SJCRH30 (cell line): ENCODE measurements around the gene TAS2R60. TPM values are rescaled to one million over a fixed set of nuclear protein-coding genes. Genes with fewer than 3 reads are reported as not detected.
"Not testable (repeated sequence)": the region's sequence is repeated elsewhere in the genome, so short reads cannot be mapped to it uniquely, and the experiment has no call there.

ENCODE experiments used
- DNase-seq, 2 experiments: peaks; one replicate each; pipeline ENCODE4 v3.0.0-alpha.2; 2015 to 2020
- H3K27ac ChIP-seq: fragments of 250-450 bp; sonication (Bioruptor Pico); 2 replicates; pipeline ENCODE4 v1.5.1; 2020; ENCODE audit warnings: mild to moderate bottlenecking, moderate library complexity
- H3K27me3 ChIP-seq: fragments of 250-450 bp; sonication (Bioruptor Pico); 2 replicates; pipeline ENCODE4 v1.5.1; 2020; ENCODE audit warnings: mild to moderate bottlenecking, moderate library complexity
- H3K36me3 ChIP-seq: fragments of 250-450 bp; sonication (Bioruptor Pico); 2 replicates; pipeline ENCODE4 v1.5.1; 2020; ENCODE audit warnings: mild to moderate bottlenecking, moderate library complexity
- H3K4me1 ChIP-seq: fragments of 250-450 bp; sonication (Bioruptor Pico); 2 replicates; pipeline ENCODE4 v1.5.1; 2020; ENCODE audit warnings: mild to moderate bottlenecking, moderate library complexity
- H3K4me3 ChIP-seq: fragments of 250-450 bp; sonication (Bioruptor Pico); 2 replicates; pipeline ENCODE4 v1.5.1; 2020; ENCODE audit warnings: mild to moderate bottlenecking, moderate library complexity
- H3K9me3 ChIP-seq: fragments of 250-450 bp; sonication (Bioruptor Pico); replicated peaks from 2 replicates; pipeline ENCODE4 v1.5.1; 2020; ENCODE audit warnings: mild to moderate bottlenecking, moderate library complexity
- total RNA-seq: library from RNA; depleted of rRNA; stranded (reverse); fragments of >200 nt; shearing (Covaris generic); gene quantifications from 2 replicates; pipeline ENCODE4 v1.2.3, GENCODE V29; 2014

Gene TAS2R60
- total RNA-seq, 1 experiment from 2014 or later: not detected

DNA sequence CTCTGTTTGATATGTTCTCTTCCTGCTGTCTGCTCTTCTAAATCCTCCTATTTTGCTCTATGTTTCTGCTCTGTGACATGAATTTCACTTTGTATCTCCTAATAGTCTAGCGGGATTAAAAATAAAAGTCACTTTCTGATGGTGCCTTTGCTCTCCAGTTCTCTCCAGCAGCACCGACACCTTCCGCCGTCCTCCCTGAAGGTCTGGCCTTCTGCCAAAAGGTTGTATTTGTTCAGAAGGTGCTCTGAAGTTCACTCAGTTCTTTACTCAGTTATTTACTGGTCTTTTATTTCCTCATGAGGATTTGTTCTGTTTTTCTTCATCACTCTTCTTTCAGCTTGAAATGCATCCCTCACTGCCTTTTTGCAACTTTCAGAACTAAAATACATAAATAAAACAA, 23.4 kb upstream of the TAS2R60 start:
- H3K4me3 ChIP-seq: no peak overlapping the region
- H3K27ac ChIP-seq: no peak overlapping the region
- H3K9me3 ChIP-seq: no peaks in the 10 kb centered on the region; the same call in 1 of the 2 replicates
- H3K4me1 ChIP-seq: peaks cover 2% of the 10 kb centered on the region; the same call in 1 of the 2 replicates
- H3K36me3 ChIP-seq: no peaks in the 10 kb centered on the region
- 0 out of 2 replicates have a peak, but pooled peaks cover 8% of the 10 kb centered on the region for H3K27me3 ChIP-seq
- no peak for DNase-seq

DNA sequence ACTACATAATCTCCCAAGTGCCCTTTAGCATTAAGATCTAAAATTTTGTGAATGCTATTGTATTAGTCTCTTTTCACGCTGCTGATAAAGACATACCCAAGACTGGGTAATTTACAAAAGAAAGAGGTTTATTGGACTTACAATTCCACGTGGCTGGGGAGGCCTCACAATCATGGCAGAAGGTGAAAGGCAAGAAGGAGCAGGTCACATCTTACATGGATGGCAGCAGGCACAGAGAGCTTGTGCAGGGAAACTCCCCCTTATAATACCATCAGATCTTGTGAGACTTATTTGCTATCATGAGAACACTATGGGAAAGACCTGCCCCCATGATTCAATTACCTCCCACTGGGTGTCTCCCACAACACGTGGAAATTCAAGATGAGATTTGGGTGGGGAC, 22.6 kb upstream of the TAS2R60 start:
- H3K27me3 ChIP-seq, H3K36me3 ChIP-seq, H3K4me1 ChIP-seq, H3K4me3 ChIP-seq, DNase-seq, H3K27ac ChIP-seq, H3K9me3 ChIP-seq: not testable (repeated sequence)

DNA sequence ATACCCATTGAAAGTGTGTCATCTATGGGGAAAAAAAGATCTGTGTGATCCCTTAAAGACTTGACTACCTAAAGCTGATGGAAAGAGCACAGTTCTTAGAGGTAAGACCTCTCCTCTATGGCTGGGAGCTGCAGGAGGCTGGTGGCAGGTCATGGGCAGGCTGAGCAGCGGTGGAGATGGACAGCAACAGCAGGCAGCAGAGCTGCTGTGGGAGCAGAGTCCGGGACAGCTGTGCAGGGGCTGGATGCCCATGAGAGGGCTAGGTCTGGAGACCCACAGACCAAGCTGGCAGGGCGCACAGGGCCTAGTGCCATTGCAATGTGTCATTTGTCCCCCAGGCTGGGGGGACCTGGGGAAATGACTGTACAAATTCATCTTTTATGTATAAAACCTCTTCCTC, 21.2 kb upstream of the TAS2R60 start:
- Histone ChIP-seq H3K27me3 (no peaks in the 10 kb centered on the region), H3K27ac (no peak overlapping the region), H3K4me1 (peaks cover 2% of the 10 kb centered on the region; the same call in 1 of the 2 replicates), H3K9me3 (no peaks in the 10 kb centered on the region; the same call in 1 of the 2 replicates), H3K36me3 (no peaks in the 10 kb centered on the region), H3K4me3 (no peak overlapping the region)
- DNase-seq: peak; percentile 80 to 85

GRCh38 chr7:143424476-143424875, 18.8 kb upstream of the TAS2R60 start:
- not testable (repeated sequence) for H3K27ac ChIP-seq, H3K4me3 ChIP-seq, H3K4me1 ChIP-seq, DNase-seq, H3K9me3 ChIP-seq, H3K27me3 ChIP-seq, H3K36me3 ChIP-seq

- Histone ChIP-seq H3K27ac (no peak overlapping the region), H3K27me3 (no peaks in the 10 kb centered on the region), H3K36me3 (no peaks in the 10 kb centered on the region), H3K9me3 (no peaks in the 10 kb centered on the region), H3K4me1 (peaks cover 2% of the 10 kb centered on the region; the same call in 1 of the 2 replicates), H3K4me3 (no peak overlapping the region)
- no peak for DNase-seq
Observed at GRCh38 chr7:143426479-143427142, 16.6 kb upstream of the TAS2R60 start.

DNA sequence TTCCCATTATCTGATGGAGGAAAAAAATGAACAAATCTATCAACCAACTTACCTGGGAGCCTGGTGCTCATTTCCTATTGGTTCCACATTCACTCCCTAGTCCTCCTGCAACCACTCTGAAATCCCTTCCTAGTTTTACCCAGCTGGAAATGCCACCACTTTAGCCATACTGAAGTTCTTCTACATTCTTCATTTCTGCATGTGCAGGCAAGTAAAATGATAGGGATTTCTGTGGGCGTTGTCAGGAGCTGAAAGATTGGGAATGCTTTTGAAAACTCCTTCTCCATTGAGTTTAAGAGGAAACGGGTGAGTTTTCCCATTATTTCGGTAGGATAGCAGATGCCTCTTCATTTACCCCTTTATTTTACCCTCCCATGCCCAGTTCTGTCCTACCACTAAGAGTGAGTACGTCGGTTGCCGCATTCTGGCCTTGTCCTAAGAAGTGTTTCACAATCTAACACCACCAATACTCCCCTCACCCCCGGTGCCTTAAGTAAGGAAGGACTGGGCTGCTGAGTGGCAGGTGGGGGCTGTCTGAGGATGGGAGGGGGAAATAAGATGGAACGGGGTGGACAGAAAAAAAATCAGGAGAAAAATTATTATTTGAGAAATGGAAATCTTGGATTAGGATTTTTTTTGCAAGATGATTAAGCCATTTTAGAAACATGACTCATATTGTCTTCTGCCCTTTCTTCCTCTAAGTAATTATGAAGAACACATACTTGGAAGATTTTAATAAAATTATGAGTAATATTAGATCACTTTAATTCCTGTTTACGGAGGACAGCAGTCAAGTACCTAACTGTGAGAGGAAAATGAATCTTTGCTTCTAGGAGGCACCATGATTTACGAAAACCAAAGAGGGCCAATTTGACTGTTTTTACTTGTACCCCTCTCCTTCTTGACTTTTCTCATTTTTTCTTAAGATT, 13.2 kb upstream of the TAS2R60 start:
- no peak for DNase-seq

DNA sequence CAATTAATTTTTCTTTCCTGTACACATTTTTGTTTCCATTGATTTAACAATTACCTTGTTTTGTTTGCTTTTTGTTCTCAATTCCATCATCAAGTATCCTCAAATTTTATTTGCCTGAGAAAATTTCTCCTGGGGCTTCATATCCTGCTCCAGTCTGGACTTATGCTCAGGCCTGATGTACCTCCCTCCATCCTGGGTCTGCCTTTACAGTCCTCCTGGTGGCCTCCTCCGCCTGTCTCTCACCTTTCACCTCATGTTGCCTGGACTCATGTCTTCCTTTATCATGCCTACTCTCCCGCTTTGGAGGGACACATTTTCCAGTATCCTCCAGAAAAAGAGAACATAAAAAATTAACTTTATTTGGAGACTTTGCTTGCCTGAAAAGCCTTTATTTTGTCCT, 12.1 kb upstream of the TAS2R60 start:
- H3K36me3 ChIP-seq: no peaks in the 10 kb centered on the region
- H3K9me3 ChIP-seq: no peaks in the 10 kb centered on the region
- H3K27ac ChIP-seq: no peak overlapping the region
- no peak for DNase-seq
- no peaks in the 10 kb centered on the region for H3K4me1 ChIP-seq
- H3K4me3 ChIP-seq: no peak overlapping the region
- no peaks in the 10 kb centered on the region; the same call in 1 of the 2 replicates for H3K27me3 ChIP-seq

More for the DNA sequence above, 13.2 kb upstream of the TAS2R60 start:
- H3K4me3 ChIP-seq: no peak overlapping the region
- H3K4me1 ChIP-seq: no peaks in the 10 kb centered on the region
- no peaks in the 10 kb centered on the region for H3K9me3 ChIP-seq
- H3K27me3 ChIP-seq: no peaks in the 10 kb centered on the region; the same call in 1 of the 2 replicates
- no peaks in the 10 kb centered on the region for H3K36me3 ChIP-seq
- no peak overlapping the region for H3K27ac ChIP-seq

DNA sequence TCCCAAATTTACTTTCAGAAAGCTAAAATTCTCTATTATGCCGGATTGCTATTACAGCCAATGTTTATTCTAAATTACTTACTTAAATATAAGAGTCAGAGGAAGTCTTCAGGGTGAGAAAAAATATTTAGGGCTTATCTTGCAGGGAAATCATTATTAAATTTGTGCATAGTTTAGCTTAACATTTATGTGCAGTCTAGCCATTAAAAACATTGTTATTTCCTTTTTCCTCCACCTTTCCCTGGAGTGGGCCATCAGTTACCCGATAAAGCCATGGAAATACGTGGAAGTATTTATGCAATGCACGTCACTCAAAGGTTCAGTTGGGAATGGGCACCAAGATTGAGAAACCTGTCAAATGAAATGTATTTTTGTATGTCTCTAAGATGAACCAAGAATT, 9.5 kb upstream of the TAS2R60 start:
- H3K4me1 ChIP-seq: no peaks in the 10 kb centered on the region
- H3K36me3 ChIP-seq: no peaks in the 10 kb centered on the region
- no peaks in the 10 kb centered on the region; the same call in 1 of the 2 replicates for H3K27me3 ChIP-seq
- H3K9me3 ChIP-seq: no peaks in the 10 kb centered on the region
- no peak for DNase-seq
- no peak overlapping the region for H3K4me3 ChIP-seq
- H3K27ac ChIP-seq: no peak overlapping the region

- H3K27ac ChIP-seq: no peak overlapping the region
- no peaks in the 10 kb centered on the region for H3K4me1 ChIP-seq
- DNase-seq: peak in 1 of 2 experiments; percentile 7
- H3K4me3 ChIP-seq: no peak overlapping the region
- no peaks in the 10 kb centered on the region for H3K9me3 ChIP-seq
- H3K36me3 ChIP-seq: no peaks in the 10 kb centered on the region
- H3K27me3 ChIP-seq: no peaks in the 10 kb centered on the region; the same call in 1 of the 2 replicates
Observed at GRCh38 chr7:143434660-143435059, 8.6 kb upstream of the TAS2R60 start.

- no peak overlapping the region for H3K4me3 ChIP-seq
- H3K27me3 ChIP-seq: no peaks in the 10 kb centered on the region; the same call in 1 of the 2 replicates
- no peaks in the 10 kb centered on the region for H3K9me3 ChIP-seq
- H3K36me3 ChIP-seq: no peaks in the 10 kb centered on the region
- H3K4me1 ChIP-seq: no peaks in the 10 kb centered on the region
- H3K27ac ChIP-seq: no peak overlapping the region
- DNase-seq: no peak
Observed at GRCh38 chr7:143435266-143435665, 8.0 kb upstream of the TAS2R60 start.

- H3K36me3 ChIP-seq: no peaks in the 10 kb centered on the region
- peaks cover 5% of the 10 kb centered on the region; the same call in 1 of the 2 replicates for H3K27me3 ChIP-seq
- DNase-seq: no peak
- H3K9me3 ChIP-seq: no peaks in the 10 kb centered on the region
- H3K4me1 ChIP-seq: no peaks in the 10 kb centered on the region
- H3K4me3 ChIP-seq: no peak overlapping the region
- no peak overlapping the region for H3K27ac ChIP-seq
Observed at GRCh38 chr7:143436325-143436946, 6.8 kb upstream of the TAS2R60 start.

DNA sequence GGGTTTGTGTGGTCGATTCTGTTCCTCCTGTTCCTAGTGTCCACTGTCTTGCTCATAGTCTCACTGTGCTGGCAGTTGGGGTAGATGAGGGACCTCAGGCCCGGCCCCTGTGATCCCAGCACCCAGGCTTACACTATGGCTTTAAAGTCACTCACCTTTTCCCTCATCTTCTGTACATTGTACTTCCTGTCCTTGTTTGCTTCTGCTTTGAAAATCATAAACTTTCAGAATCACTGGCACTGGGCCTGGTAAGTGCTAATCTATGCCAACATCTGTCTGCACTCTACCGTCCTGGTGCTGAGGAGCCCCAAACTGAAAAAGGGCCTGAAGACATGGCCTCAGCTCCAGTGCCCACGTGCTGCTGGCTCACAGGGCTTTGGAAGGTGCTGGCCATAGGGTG, 5.7 kb upstream of the TAS2R60 start:
- no peak for DNase-seq
- H3K4me3 ChIP-seq: no peak overlapping the region
- no peaks in the 10 kb centered on the region for H3K9me3 ChIP-seq
- peaks cover 5% of the 10 kb centered on the region; the same call in 1 of the 2 replicates for H3K27me3 ChIP-seq
- no peaks in the 10 kb centered on the region for H3K4me1 ChIP-seq
- H3K27ac ChIP-seq: no peak overlapping the region
- H3K36me3 ChIP-seq: no peaks in the 10 kb centered on the region

DNA sequence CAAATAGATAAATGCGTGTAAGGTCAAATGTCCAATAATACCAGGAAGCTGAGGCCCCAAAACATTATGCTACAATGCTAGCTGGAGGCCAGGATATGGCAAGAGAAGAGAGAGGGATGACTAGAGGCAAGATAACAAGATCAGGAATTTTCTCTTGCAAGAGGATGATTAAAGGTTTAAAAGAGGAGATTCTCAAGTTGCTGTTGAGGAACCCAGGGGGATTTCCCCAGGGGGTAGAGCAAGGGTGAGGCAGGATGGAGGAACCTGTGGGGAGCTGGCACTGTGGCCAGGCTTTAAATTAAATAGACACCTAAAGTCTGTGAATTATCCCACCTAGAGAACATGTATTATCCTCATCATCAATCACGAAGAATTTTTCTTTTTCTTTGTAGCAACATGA, 3.4 kb upstream of the TAS2R60 start:
- Histone ChIP-seq H3K27ac (no peak overlapping the region), H3K9me3 (no peaks in the 10 kb centered on the region), H3K4me1 (no peaks in the 10 kb centered on the region), H3K27me3 (peaks cover 9% of the 10 kb centered on the region; the same call in 1 of the 2 replicates), H3K4me3 (no peak overlapping the region), H3K36me3 (no peaks in the 10 kb centered on the region)
- no peak for DNase-seq

- Histone ChIP-seq H3K27me3 (peaks cover 24% of the 10 kb centered on the region; the same call in 1 of the 2 replicates), H3K4me1 (no peaks in the 10 kb centered on the region), H3K36me3 (no peaks in the 10 kb centered on the region), H3K9me3 (no peaks in the 10 kb centered on the region), H3K27ac (no peak overlapping the region), H3K4me3 (no peak overlapping the region)
- DNase-seq: no peak
Observed at GRCh38 chr7:143444063-143444782, 970 bp downstream of the TAS2R60 start.
